ENCODE measurements around the gene TMCC1.
"Not testable (repeated sequence)": the region's sequence is repeated elsewhere in the genome, so short reads cannot be mapped to it uniquely, and the experiment has no call there.

The TMCC1 gene

GRCh38 chr3:129640985-129641384 lies 252.5 kb downstream of the TMCC1 start:
- H3K27me3 Mint-ChIP-seq; H3K4me1 Mint-ChIP-seq (ENCODE audit: low read depth); H3K27ac Mint-ChIP-seq; H3K4me3 Mint-ChIP-seq; H3K36me3 Mint-ChIP-seq (ENCODE audit: low read depth); H3K9me3 Mint-ChIP-seq: not testable (repeated sequence)

- Mint-ChIP-seq H3K4me1 (ENCODE audit: low read depth) (no peaks in the 10 kb centered on the region), H3K9me3 (no peaks in the 10 kb centered on the region)
These were observed 255.0 kb downstream of the TMCC1 start for GRCh38 chr3:129638481-129638880.

GRCh38 chr3:129636082-129636481 lies 257.4 kb downstream of the TMCC1 start:
- H3K27me3 Mint-ChIP-seq: no peaks in the 10 kb centered on the region
- H3K36me3 Mint-ChIP-seq (ENCODE audit: low read depth): no peaks in the 10 kb centered on the region
- H3K27ac Mint-ChIP-seq: no peak overlapping the region
- H3K4me3 Mint-ChIP-seq: no peak overlapping the region
- no peaks in the 10 kb centered on the region for H3K4me1 Mint-ChIP-seq (ENCODE audit: low read depth)
- no peaks in the 10 kb centered on the region for H3K9me3 Mint-ChIP-seq

More at GRCh38 chr3:129638481-129638880, 255.0 kb downstream of the TMCC1 start:
- H3K27ac Mint-ChIP-seq: no peak overlapping the region
- H3K36me3 Mint-ChIP-seq (ENCODE audit: low read depth): no peaks in the 10 kb centered on the region
- H3K27me3 Mint-ChIP-seq: no peaks in the 10 kb centered on the region
- no peak overlapping the region for H3K4me3 Mint-ChIP-seq

- Mint-ChIP-seq H3K4me3 (no peak overlapping the region), H3K27me3 (no peaks in the 10 kb centered on the region), H3K36me3 (ENCODE audit: low read depth) (no peaks in the 10 kb centered on the region), H3K4me1 (ENCODE audit: low read depth) (no peaks in the 10 kb centered on the region), H3K9me3 (no peaks in the 10 kb centered on the region), H3K27ac (no peak overlapping the region)
These were observed 257.9 kb downstream of the TMCC1 start for GRCh38 chr3:129635656-129636055.

- Mint-ChIP-seq H3K4me3 (no peak overlapping the region), H3K27ac (no peak overlapping the region), H3K9me3 (no peaks in the 10 kb centered on the region), H3K27me3 (no peaks in the 10 kb centered on the region), H3K4me1 (ENCODE audit: low read depth) (no peaks in the 10 kb centered on the region), H3K36me3 (ENCODE audit: low read depth) (no peaks in the 10 kb centered on the region)
These were observed 259.6 kb downstream of the TMCC1 start for GRCh38 chr3:129633751-129634481.

- H3K27me3 Mint-ChIP-seq: no peaks in the 10 kb centered on the region
- peaks cover 3% of the 10 kb centered on the region for H3K4me1 Mint-ChIP-seq (ENCODE audit: low read depth)
- no peak overlapping the region for H3K27ac Mint-ChIP-seq
- H3K4me3 Mint-ChIP-seq: no peak overlapping the region
- H3K36me3 Mint-ChIP-seq (ENCODE audit: low read depth): no peaks in the 10 kb centered on the region
- no peaks in the 10 kb centered on the region for H3K9me3 Mint-ChIP-seq
These were observed 260.5 kb downstream of the TMCC1 start for GRCh38 chr3:129632977-129633376.

- Mint-ChIP-seq H3K27me3 (no peaks in the 10 kb centered on the region), H3K9me3 (no peaks in the 10 kb centered on the region), H3K27ac (no peak overlapping the region), H3K4me3 (no peak overlapping the region), H3K36me3 (ENCODE audit: low read depth) (no peaks in the 10 kb centered on the region), H3K4me1 (ENCODE audit: low read depth) (peaks cover 7% of the 10 kb centered on the region)
These were observed 261.0 kb downstream of the TMCC1 start for GRCh38 chr3:129632556-129632955.

GRCh38 chr3:129632056-129632455 lies 261.5 kb downstream of the TMCC1 start:
- no peak overlapping the region for H3K4me3 Mint-ChIP-seq
- no peak overlapping the region for H3K27ac Mint-ChIP-seq
- no peaks in the 10 kb centered on the region for H3K36me3 Mint-ChIP-seq (ENCODE audit: low read depth)
- H3K27me3 Mint-ChIP-seq: no peaks in the 10 kb centered on the region
- peaks cover 12% of the 10 kb centered on the region for H3K4me1 Mint-ChIP-seq (ENCODE audit: low read depth)
- no peaks in the 10 kb centered on the region for H3K9me3 Mint-ChIP-seq

- H3K27ac Mint-ChIP-seq: no peak overlapping the region
- no peaks in the 10 kb centered on the region for H3K36me3 Mint-ChIP-seq (ENCODE audit: low read depth)
- H3K27me3 Mint-ChIP-seq: no peaks in the 10 kb centered on the region
- H3K9me3 Mint-ChIP-seq: no peaks in the 10 kb centered on the region
- peaks cover 18% of the 10 kb centered on the region for H3K4me1 Mint-ChIP-seq (ENCODE audit: low read depth)
- no peak overlapping the region for H3K4me3 Mint-ChIP-seq
These were observed 264.5 kb downstream of the TMCC1 start for GRCh38 chr3:129629011-129629410.

GRCh38 chr3:129628169-129628522 lies 265.4 kb downstream of the TMCC1 start:
- peak overlapping the region; percentile 90 for H3K4me3 Mint-ChIP-seq
- H3K27ac Mint-ChIP-seq: no peak overlapping the region
- H3K4me1 Mint-ChIP-seq (ENCODE audit: low read depth): peaks cover 18% of the 10 kb centered on the region
- no peaks in the 10 kb centered on the region for H3K27me3 Mint-ChIP-seq
- no peaks in the 10 kb centered on the region for H3K36me3 Mint-ChIP-seq (ENCODE audit: low read depth)
- no peaks in the 10 kb centered on the region for H3K9me3 Mint-ChIP-seq

- Mint-ChIP-seq H3K27ac (peak overlapping the region; percentile 89), H3K36me3 (ENCODE audit: low read depth) (no peaks in the 10 kb centered on the region), H3K4me3 (peak overlapping the region; percentile 90), H3K27me3 (no peaks in the 10 kb centered on the region), H3K9me3 (no peaks in the 10 kb centered on the region), H3K4me1 (ENCODE audit: low read depth) (peaks cover 18% of the 10 kb centered on the region)
These were observed 266.0 kb downstream of the TMCC1 start for GRCh38 chr3:129627350-129628168.

GRCh38 chr3:129626744-129627349 lies 266.7 kb downstream of the TMCC1 start:
- H3K36me3 Mint-ChIP-seq (ENCODE audit: low read depth): no peaks in the 10 kb centered on the region
- no peaks in the 10 kb centered on the region for H3K9me3 Mint-ChIP-seq
- H3K4me1 Mint-ChIP-seq (ENCODE audit: low read depth): peaks cover 18% of the 10 kb centered on the region
- peak overlapping the region; percentile 90 for H3K4me3 Mint-ChIP-seq
- no peaks in the 10 kb centered on the region for H3K27me3 Mint-ChIP-seq
- H3K27ac Mint-ChIP-seq: peak overlapping the region; percentile 89

GRCh38 chr3:129625072-129625874 lies 268.2 kb downstream of the TMCC1 start:
- no peaks in the 10 kb centered on the region for H3K9me3 Mint-ChIP-seq

GRCh38 chr3:129624347-129625071 lies 269.0 kb downstream of the TMCC1 start:
- no peak overlapping the region for H3K4me3 Mint-ChIP-seq

More at GRCh38 chr3:129625072-129625874, 268.2 kb downstream of the TMCC1 start:
- peak overlapping the region; percentile 30 for H3K4me3 Mint-ChIP-seq
- H3K27ac Mint-ChIP-seq: no peak overlapping the region
- no peaks in the 10 kb centered on the region for H3K27me3 Mint-ChIP-seq
- peaks cover 18% of the 10 kb centered on the region for H3K4me1 Mint-ChIP-seq (ENCODE audit: low read depth)
- no peaks in the 10 kb centered on the region for H3K36me3 Mint-ChIP-seq (ENCODE audit: low read depth)

More at GRCh38 chr3:129624347-129625071, 269.0 kb downstream of the TMCC1 start:
- Mint-ChIP-seq H3K27ac (no peak overlapping the region), H3K36me3 (ENCODE audit: low read depth) (no peaks in the 10 kb centered on the region), H3K9me3 (no peaks in the 10 kb centered on the region), H3K4me1 (ENCODE audit: low read depth) (peaks cover 18% of the 10 kb centered on the region), H3K27me3 (no peaks in the 10 kb centered on the region)

Data from stimulated activated naive CD8-positive, alpha-beta T cell treated with anti-CD3 and anti-CD28 coated beads, Interleukin-15, Interleukin-2, amounts not matched to agents 100 ng/mL and 50 ng/mL, for 24 hours (primary cell).